ENCODE data around the gene CDH16. TPM values are rescaled to one million over a fixed set of nuclear protein-coding genes. Genes with fewer than 3 reads are reported as not detected.

Gene CDH16
- polyA plus RNA-seq, 1 donor = not detected

GRCh38 chr16:66927918-66928649 lies 9.4 kb upstream of the CDH16 start:
- DNase-seq (ENCODE audit: low read depth) = no peak

- no peak for DNase-seq (ENCODE audit: low read depth)
Observed at GRCh38 chr16:66926961-66927436, 8.3 kb upstream of the CDH16 start.

DNA sequence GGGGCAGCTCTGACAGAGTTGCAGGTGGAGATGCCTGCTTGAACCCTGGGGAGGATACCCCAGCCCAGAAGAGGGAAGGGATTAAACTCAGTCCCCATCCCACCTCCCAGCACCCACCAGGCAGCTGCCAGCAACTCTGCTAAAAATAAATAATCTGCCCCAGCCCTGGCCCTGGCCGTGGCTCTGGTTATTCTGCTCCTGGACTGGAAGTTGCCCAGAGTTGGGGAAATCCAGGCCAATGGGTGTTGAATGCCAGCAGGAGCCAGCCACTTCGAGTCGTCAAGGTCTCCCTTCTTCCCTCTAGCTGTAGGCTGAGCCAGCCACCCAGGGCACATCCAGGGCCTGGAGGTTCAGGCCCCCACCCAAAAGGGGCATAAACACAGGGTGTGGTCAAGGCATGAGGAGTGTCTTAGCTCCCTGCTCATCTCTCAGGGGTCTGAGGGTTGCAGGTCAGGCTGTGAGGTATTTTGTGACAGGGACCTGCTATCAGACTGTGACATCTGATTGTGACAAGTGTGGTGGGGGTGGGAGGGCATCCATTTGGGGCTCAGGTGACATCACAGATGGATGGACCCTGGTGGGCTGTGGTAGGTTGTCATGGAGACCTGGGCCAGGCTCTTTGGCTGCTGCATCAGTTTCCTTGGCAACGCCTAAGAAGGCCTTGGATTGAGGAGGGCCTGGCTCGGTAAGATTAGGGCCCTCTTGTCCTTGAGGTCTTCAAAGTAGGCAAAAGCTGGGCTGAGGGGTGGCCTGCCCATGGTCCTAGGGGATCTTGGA lies 7.7 kb upstream of the CDH16 start:
- DNase-seq (ENCODE audit: low read depth) = no peak

DNA sequence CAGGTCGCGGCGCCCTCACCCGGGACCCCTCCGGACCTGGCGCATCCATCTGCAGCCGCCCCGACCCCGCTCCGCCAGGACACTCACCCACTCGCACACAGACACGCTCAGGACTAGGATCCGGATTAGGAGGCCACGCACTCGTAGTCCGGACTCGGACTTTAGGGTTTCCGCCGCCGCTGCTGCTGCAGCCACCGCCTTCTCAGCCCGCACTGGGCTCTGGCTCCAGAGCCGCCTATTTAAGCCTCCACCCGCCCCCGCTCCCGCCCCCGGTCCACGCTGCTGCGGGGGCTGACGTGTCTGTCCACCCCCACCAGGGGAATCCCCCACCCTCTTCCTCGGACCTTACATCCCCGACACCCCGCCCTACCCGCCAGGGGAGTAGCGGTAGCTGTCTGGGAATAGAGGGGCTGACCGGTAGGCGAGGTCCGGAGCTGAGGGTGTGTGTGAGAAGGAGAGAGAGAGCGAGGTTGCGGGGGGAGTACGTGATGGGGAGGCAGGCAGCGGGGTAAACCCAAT lies 6.7 kb upstream of the CDH16 start, which contains the start of gene RRAD:
Gene RRAD (minus strand): TSS at position 214 of the 519 bp plus-strand sequence. CDS start 356 bp downstream, outside the sequence.
- no peak for DNase-seq (ENCODE audit: low read depth)

GRCh38 chr16:66924527-66925321 lies 6.0 kb upstream of the CDH16 start:
- DNase-seq (ENCODE audit: low read depth) = no peak

DNA sequence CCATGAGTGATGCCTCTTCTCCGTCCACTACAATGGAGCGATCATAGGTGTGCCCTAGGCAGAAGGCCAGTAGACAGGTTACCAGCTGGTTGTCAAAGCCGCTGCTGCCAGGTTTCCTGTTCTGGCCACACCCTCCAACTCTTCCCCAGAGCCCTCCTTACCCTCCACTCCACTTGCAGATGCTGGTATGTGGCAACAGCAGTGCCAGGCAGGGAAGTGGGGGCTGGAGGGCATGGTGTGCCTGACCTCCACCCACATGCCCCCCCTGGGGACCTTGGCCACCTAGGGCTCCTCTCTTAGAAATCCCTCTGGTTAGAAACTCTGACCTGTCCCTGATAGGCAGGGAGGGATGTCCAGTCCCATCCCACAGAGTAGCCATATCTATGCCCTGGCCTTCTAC lies 5.2 kb upstream of the CDH16 start:
- DNase-seq (ENCODE audit: low read depth) = no peak

DNA sequence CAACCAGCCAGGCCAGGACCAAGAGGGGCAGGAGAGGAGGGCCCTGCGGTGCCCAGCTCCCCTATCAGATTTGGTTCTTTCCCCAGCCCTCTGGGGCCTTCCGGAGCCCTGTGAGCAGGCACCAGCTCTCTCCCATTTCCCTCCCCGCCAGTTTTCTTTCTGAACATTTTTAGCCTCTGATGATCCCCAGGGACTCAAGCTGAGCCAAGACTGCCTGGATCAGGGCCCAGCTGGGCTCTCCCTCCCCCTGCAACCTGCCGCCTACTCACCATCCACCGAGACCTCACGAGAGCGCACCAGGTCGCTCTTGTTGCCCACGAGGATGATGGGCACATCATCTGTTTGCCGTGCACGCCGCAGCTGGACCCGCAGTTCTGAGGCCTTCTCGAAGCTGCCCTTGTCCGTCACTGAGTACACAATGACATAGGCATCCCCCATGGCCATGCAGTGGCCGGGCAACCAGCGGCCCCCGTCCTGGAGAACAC lies 4.6 kb upstream of the CDH16 start:
- DNase-seq (ENCODE audit: low read depth) = no peak

DNA sequence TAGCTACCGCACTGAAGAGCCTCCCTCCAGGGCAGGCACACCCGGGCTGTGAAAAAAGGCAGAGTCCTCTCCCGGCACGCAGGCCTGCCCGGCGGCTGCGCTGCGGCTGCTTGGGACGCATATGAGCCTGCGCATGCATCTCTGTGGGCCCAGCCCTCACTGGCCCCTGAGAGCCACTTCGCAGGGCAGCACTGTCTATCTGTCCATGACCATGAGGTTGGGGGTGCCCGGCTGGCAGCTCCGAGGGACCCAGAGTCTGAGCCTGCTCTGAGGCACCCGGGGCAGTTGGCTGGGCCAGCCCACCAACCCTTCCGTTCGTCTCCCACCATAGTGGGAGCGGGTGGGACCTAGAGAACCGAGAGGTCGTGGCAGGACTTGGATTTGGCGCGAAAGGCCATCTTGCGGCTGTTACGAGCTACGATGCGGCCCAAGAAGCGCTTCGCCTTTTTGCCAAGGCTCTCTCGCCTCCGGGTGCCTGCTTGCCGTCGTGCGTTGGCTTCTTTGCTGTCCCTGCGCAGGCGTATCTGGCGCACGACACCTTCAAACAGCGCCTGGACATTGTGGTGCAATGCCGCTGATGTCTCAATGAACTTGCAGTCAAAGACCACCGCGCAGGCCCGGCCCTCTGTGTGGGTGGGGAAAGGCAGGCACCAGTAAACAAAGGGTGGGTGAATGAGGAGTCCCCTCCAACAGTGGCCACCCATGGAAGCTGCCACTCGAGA lies 3.2 kb upstream of the CDH16 start:
- no peak for DNase-seq (ENCODE audit: low read depth)

- DNase-seq (ENCODE audit: low read depth) = no peak
Observed at GRCh38 chr16:66920924-66921680, 2.4 kb upstream of the CDH16 start.

GRCh38 chr16:66920299-66920590 lies 1.6 kb upstream of the CDH16 start:
- DNase-seq (ENCODE audit: low read depth) = no peak

DNA sequence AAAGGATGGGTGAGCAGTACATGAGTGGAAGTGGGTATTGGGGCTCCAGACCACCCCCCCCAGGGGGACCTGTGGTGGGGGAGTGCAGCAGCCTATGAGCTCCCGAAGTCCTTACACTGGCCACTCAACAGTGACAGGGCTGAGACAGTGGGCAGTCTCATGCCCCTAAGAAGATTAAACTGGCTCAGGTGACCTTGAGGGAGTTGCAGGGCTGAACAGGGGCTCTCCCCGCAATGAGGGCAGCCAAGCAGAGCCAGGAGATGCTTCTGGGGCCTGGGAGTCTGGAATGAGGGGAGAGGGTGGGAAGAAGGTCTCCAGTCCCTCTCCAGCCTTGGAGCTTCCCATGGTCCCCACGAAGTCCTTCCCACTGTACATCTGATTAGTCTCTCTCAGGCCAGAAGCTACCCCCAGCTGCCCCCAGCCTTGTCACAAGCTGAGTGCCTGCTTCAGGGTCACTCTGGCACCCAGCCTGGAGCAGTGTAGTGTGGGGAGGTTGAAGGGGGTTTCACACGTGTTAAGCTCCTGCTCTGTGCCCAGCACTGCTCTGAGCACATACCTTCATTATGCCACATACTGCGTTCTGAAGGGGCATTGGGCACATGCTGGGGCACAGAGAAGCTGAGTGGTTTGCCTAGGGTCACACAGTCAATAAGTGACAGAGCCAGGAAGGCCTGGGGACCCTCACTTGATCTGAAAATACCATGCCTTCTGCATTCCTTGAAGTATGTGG lies 1.0 kb upstream of the CDH16 start:
- no peak for DNase-seq (ENCODE audit: low read depth)

- no peak for DNase-seq (ENCODE audit: low read depth)
Observed at GRCh38 chr16:66918355-66918754, 330 bp downstream of the CDH16 start.

DNA sequence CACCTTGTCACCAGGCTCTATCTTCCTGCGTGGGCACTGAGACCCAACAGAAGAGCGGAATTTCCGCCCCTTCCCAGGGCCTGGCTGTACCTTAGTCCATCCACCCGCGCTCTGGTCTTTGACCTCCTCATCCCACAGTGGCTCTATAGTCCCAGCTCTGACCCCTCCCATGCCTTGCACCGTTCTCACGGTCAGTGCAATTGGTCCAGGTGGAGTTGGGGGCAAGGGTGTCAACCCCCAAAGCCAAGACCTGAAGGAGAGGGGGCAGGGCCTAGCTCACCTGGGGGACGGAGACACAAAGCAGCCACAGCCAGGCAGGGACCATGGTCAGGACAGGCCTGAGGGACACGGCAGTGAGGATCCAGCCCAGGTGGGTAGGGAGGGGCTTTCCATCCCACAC lies 944 bp downstream of the CDH16 start:
- no peak for DNase-seq (ENCODE audit: low read depth)

DNA sequence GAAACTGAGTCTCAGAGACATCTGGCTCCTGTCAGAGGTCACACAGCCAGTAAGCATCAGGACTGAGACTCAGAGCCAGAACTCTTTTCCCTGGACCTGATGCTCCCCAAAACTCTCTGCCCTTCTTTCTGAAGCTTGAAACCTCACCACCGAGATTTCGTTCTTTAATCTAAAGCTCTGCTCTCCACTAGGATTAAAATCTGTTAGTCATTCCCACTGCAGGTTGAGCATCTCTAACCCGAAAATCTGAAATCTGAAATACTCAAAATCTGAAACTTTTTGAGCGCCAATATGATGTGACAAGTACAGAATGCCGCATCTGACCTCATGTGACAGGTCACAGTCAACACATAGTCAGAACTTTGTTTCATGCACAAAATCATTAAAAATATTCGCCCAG lies 2.2 kb downstream of the CDH16 start:
- DNase-seq (ENCODE audit: low read depth) = no peak

- DNase-seq (ENCODE audit: low read depth) = no peak
Observed at GRCh38 chr16:66915041-66915440, 3.6 kb downstream of the CDH16 start.

DNA sequence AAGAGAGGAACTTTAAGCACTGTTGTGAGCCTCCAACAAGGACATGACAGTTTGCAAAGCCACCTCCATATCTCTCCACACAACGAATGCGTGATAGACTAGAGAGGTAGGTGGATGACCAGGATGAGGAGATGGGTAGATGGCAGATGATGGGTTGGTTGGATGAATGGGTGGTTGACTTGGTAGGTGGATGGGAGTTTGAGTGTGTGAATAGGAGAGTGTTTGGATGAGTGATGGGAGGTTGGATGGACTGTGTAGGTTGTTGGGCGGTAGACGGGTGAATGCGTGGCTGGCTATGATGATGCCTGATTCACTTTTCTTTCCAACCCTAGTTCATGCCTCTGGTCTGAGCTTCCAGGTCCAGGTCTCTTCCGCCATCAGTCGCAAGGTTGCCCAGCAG lies 4.1 kb downstream of the CDH16 start:
- DNase-seq (ENCODE audit: low read depth) = no peak

DNA sequence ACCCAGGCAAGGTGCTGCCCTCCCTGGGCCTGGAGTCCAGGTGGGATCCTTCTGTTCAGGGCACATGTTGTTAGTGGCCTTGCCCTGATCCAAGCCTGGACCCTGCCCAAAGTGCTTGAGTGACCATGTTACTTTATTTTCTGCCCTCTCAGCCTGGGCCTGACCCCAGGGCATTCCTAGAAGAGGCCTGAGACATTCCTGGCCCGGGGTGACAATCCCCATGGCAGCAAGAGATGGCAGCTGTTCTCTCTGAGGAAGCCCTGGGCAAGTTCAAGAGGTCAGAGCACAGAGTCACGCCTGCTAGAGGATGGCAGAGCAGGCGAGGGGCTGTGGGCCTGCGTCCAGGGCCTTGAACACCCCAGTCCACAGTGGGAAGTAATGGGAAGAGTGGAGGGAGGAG lies 5.0 kb downstream of the CDH16 start:
- no peak for DNase-seq (ENCODE audit: low read depth)

DNA sequence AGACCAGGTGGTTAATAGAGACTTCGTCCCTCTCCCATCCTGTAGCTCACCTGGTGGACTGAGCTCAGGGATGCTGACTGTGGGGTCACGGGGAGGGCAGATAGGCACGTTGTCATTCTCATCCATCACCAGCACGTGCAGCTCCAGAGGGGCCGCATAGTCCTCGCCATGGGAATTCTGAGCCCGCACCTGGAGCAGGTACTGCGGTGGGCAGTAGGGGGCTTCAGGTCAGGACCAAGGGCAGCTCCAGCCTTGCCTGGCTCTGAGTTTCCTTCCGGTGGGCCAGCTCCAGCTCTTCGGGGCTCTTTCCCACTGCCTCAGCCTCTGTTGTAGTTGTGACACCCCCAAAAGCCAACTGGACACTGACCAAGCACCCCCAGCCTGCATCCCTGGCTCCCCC lies 5.6 kb downstream of the CDH16 start:
- no peak for DNase-seq (ENCODE audit: low read depth)

DNA sequence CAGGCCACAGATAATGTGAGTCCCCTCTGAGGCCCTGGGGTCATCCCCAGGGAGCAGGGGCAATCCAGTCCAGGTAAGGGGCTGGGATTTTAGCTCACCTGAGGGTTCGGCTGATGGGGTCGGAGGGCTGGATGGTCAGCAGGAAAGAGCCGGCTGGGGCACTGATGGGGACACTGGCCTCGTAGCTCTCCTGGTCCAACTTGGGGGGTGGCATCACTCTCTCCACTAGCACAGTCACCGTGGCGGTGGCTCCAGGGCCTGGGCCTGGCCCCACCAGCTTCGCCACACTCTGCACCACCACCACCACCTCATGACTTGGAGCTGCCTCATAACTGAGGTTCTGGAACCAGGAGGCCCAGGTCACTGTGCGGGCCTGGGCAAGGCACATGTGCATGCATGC lies 6.9 kb downstream of the CDH16 start:
- DNase-seq (ENCODE audit: low read depth) = no peak

GRCh38 chr16:66911112-66911511 lies 7.6 kb downstream of the CDH16 start:
- DNase-seq (ENCODE audit: low read depth) = no peak
